GM12892 (cell line): ENCODE measurements around the gene P2RY2.

Experiments used
- POLR2A ChIP-seq: IDR thresholded peaks from 2 replicates; pipeline ENCODE4 v1.6.1; 2011; ENCODE audit warnings: low read depth, low read length, control low read depth
- TAF1 ChIP-seq: IDR thresholded peaks from 2 replicates; pipeline ENCODE4 v1.6.1; 2011; ENCODE audit warnings: low read depth, mild to moderate bottlenecking, control low read depth, low read length, borderline replicate concordance

- no peak for TF ChIP-seq TAF1
- TF ChIP-seq POLR2A: no peak
These were observed 16.5 kb downstream of the P2RY2 start for GRCh38 chr11:73234471-73235181.
